ENCODE results near the gene TXK.

DNA sequence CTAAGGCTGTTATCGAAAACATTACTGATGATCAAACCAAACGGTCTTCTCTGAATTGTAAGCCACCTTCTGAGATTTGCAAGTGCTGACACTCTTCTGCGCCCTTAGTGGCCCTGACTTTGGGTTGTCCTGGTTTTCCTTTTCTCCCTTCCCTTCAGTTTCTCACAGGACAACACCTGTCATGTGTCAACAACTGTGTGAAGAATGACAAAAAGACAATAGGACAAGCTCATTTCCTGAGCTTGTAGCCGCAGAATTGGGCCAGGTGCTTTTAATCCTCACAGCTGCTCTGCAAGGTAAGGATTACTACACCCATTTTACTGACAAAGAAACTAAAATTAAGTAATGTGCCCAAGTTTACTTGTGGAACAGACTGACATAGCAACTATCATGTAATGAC, 44.9 kb upstream of the TXK start:
- TF ChIP-seq EZH2phosphoT487 (IDR thresholded peaks at IDR 0.05; ENCODE audit: low read depth, severe bottlenecking, unreplicated experiment) (no peak), CTCF (IDR thresholded peaks at IDR 0.05; ENCODE audit: poor library complexity) (no peak), EZH2 (IDR thresholded peaks at IDR 0.05; ENCODE audit: borderline replicate concordance) (no peak)

Data from hepatocyte (in vitro differentiated cells).